Duodenal mucosa (tissue), 2 donors: Measurements from ENCODE around the gene SFMBT1.

Experiments used
- H3K27ac ChIP-seq: one replicate; pipeline ENCODE4 v1.7.0; 2013; ENCODE audit warnings: low read depth, low read length
- H3K27me3 ChIP-seq, 2 donors: one replicate each; pipeline ENCODE4 v1.7.0; 2013; ENCODE audit warnings: low read length in 2 of 2, control low read depth in 1 of 2; ENCODE audit not compliant: insufficient read depth in 2 of 2, control insufficient read depth in 1 of 2
- H3K36me3 ChIP-seq, 2 donors: one replicate each; pipeline ENCODE4 v1.7.0; 2013; ENCODE audit warnings: low read length in 2 of 2, control low read depth in 1 of 2; ENCODE audit not compliant: insufficient read depth in 2 of 2, control insufficient read depth in 1 of 2
- H3K4me1 ChIP-seq, 2 donors: one replicate each; pipeline ENCODE4 v1.7.0; 2013; ENCODE audit warnings: low read length in 2 of 2, control low read depth in 1 of 2; ENCODE audit not compliant: insufficient read depth in 2 of 2, control insufficient read depth in 1 of 2
- H3K4me3 ChIP-seq, 2 donors: one replicate each; pipeline ENCODE4 v1.7.0; 2013; ENCODE audit warnings: low read length in 2 of 2, low read depth in 1 of 2
- H3K9ac ChIP-seq, 2 donors: one replicate each; pipeline ENCODE4 v1.7.0; 2013; ENCODE audit warnings: low read length in 2 of 2, low read depth in 1 of 2
- H3K9me3 ChIP-seq, 2 donors: one replicate each; pipeline ENCODE4 v1.7.0; 2013; ENCODE audit warnings: low read length in 2 of 2, control low read depth in 1 of 2; ENCODE audit not compliant: control insufficient read depth in 1 of 2

The SFMBT1 gene

DNA sequence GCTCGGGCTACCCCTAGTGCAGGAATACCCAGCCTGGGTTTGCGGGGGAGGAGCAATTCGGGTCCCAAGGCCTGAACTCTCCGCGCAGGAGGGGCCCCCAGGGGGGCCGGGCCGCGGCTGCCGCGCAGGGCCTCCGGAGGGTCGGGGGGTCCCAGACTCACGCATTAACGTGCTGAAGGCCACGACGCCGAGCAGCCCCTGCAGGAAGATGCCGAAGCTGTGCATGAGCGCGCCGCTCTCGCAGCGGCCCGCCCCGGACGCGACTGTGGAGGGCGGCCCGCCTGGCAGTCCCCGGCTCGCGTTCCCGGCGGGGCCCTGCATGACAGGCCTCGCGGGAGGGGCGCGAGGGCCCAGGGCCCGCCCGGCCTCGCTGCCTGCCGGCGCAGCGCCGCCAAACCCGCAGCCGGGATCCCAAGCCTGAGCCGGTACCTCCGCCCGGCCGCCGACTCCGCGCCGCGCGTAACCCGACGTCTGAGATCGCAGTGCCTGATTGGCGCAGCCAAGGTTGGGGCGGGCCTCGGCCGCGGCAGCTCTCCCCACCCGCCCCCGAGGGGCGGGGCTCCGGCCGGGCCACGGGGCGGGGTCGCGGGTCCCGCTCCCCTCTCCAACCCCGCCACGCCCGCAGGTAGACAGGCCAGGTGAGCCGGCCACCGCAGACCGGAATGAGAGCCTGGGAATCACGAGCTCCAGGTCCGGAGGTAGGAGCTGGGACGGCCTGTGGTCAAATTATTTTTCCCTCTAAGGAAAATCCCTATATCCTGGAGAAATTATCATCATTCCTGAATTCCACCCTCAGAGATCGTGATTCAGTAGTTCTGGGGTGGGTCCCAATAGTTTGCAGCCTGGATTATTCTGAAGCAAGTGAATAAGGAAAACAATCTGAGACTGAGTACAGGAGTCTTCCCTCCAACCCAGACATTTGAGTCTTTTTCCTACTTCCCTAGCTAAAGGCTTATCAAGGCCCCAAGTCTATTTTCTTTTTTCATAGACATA lies 148.4 kb downstream of the SFMBT1 start, which contains the start of gene STIMATE:
Gene STIMATE, minus strand, starts transcription at position 419 of the 993 bp plus-strand sequence. Its CDS starts 98 bp downstream, at position 321.
- Histone ChIP-seq H3K36me3 (no peaks in the 10 kb centered on the region), H3K27me3 (no peaks in the 10 kb centered on the region), H3K9me3 (no peaks in the 10 kb centered on the region), H3K27ac (no peak within 1 kb of the TSS), H3K9ac (peak within 1 kb of the TSS; percentile 58 to 88), H3K4me1 (peaks cover 20 to 36% of the 10 kb centered on the region in 2 donors), H3K4me3 (peak within 1 kb of the TSS; percentile 83 to 86)

GRCh38 chr3:52896613-52897012 lies 149.3 kb downstream of the SFMBT1 start:
- Histone ChIP-seq H3K9ac (peak overlapping the region; percentile 58 to 88), H3K4me1 (peaks cover 24 to 41% of the 10 kb centered on the region in 2 donors), H3K36me3 (no peaks in the 10 kb centered on the region), H3K27me3 (no peaks in the 10 kb centered on the region), H3K27ac (no peak overlapping the region), H3K4me3 (peak overlapping the region; percentile 83 to 86), H3K9me3 (no peaks in the 10 kb centered on the region)

DNA sequence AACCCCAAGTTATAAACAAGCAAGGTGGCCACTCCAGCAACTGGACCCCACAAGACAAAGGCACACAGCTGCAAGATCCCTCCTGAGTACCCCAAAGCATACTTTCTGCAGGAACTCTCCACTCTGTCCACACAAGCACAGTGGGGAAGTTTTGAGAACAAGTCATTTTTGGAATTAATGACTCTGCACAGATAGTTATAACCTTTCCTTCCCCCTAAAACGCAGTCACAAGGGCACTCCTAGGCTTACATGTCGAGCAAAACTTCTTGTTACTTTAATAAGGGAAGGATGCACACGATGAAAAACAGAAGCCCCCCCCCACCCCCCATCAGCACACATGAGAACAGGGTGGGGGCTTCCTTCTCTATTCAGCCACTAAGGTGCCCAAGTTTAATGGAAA lies 149.7 kb downstream of the SFMBT1 start:
- Histone ChIP-seq H3K4me3 (peak overlapping the region; percentile 83 to 86), H3K27me3 (no peaks in the 10 kb centered on the region), H3K36me3 (no peaks in the 10 kb centered on the region), H3K27ac (no peak overlapping the region), H3K9me3 (no peaks in the 10 kb centered on the region), H3K4me1 (peaks cover 24 to 44% of the 10 kb centered on the region in 2 donors), H3K9ac (no peak overlapping the region)

DNA sequence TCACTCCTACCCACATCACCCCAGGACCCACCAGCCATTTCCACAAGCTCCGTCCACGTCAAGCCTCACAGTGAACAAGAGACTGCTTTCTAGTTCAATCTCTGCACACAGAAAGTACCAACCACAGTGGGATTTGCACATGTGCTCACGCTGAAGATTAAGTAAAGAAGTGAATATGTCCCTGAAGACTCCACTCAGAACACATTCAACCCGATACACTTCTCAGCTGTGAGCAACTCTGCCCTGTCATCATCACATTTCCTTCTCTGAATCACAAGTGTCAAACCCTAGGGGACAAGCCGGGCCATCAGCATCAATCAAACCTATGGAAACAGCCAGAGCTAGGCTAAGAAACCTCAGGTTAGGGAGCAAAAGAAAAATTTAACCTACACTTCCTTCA lies 150.5 kb downstream of the SFMBT1 start:
- H3K27ac ChIP-seq = no peak overlapping the region
- peaks cover 24 to 44% of the 10 kb centered on the region in 2 donors for H3K4me1 ChIP-seq
- H3K4me3 ChIP-seq = no peak overlapping the region
- H3K36me3 ChIP-seq = no peaks in the 10 kb centered on the region
- no peak overlapping the region for H3K9ac ChIP-seq
- no peaks in the 10 kb centered on the region for H3K9me3 ChIP-seq
- no peaks in the 10 kb centered on the region for H3K27me3 ChIP-seq

- Histone ChIP-seq H3K27ac (no peak overlapping the region), H3K9me3 (no peaks in the 10 kb centered on the region), H3K9ac (no peak overlapping the region), H3K27me3 (no peaks in the 10 kb centered on the region), H3K4me1 (peaks cover 24 to 44% of the 10 kb centered on the region in 2 donors), H3K4me3 (no peak overlapping the region), H3K36me3 (no peaks in the 10 kb centered on the region)
Observed at GRCh38 chr3:52894756-52895155, 151.1 kb downstream of the SFMBT1 start.

GRCh38 chr3:52893723-52894122 lies 152.2 kb downstream of the SFMBT1 start:
- Histone ChIP-seq H3K27ac (no peak overlapping the region), H3K9ac (no peak overlapping the region), H3K9me3 (no peaks in the 10 kb centered on the region), H3K4me1 (peaks cover 24 to 44% of the 10 kb centered on the region in 2 donors), H3K4me3 (no peak overlapping the region), H3K27me3 (no peaks in the 10 kb centered on the region), H3K36me3 (no peaks in the 10 kb centered on the region)

- no peak overlapping the region for H3K27ac ChIP-seq
- H3K4me1 ChIP-seq = peaks cover 24 to 44% of the 10 kb centered on the region in 2 donors
- H3K9ac ChIP-seq = peak overlapping the region in 1 of 2 donors; percentile 52
- H3K36me3 ChIP-seq = no peaks in the 10 kb centered on the region
- H3K9me3 ChIP-seq = no peaks in the 10 kb centered on the region
- no peaks in the 10 kb centered on the region for H3K27me3 ChIP-seq
- H3K4me3 ChIP-seq = peak overlapping the region; percentile 41 to 56
Observed at GRCh38 chr3:52892625-52893311, 153.1 kb downstream of the SFMBT1 start.

- no peaks in the 10 kb centered on the region for H3K27me3 ChIP-seq
- no peak overlapping the region for H3K9ac ChIP-seq
- no peaks in the 10 kb centered on the region for H3K36me3 ChIP-seq
- H3K4me1 ChIP-seq = peaks cover 24 to 44% of the 10 kb centered on the region in 2 donors
- H3K27ac ChIP-seq = no peak overlapping the region
- no peaks in the 10 kb centered on the region for H3K9me3 ChIP-seq
- H3K4me3 ChIP-seq = peak overlapping the region in 1 of 2 donors; percentile 56
Observed at GRCh38 chr3:52892290-52892624, 153.6 kb downstream of the SFMBT1 start.

DNA sequence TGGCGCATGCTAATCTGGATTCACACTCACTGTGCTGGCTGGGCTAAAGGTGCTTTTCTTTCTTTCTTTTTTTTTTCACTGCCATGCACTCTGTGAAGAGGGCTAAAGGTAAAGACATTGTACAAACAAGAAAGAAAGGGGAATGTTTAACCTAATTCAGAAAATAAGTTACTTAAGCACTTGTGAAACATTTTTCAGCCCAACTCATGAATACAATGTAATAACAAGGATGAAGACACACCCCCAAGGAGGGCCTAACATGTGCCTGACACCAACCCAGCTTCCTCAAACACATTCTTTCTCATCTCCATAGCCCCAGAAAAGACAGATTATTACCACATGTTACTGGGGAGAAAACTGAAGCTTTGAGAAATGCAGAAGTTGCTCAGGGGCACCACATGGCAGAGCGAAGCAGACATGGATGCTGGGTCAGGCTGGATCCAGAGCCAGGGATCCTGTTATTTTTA lies 154.2 kb downstream of the SFMBT1 start:
- Histone ChIP-seq H3K4me3 (no peak overlapping the region), H3K27ac (no peak overlapping the region), H3K9ac (no peak overlapping the region), H3K36me3 (no peaks in the 10 kb centered on the region), H3K4me1 (peaks cover 23 to 39% of the 10 kb centered on the region in 2 donors), H3K27me3 (no peaks in the 10 kb centered on the region), H3K9me3 (no peaks in the 10 kb centered on the region)

- H3K9me3 ChIP-seq = no peaks in the 10 kb centered on the region
- no peaks in the 10 kb centered on the region for H3K27me3 ChIP-seq
- H3K4me3 ChIP-seq = no peak overlapping the region
- H3K27ac ChIP-seq = no peak overlapping the region
- no peak overlapping the region for H3K9ac ChIP-seq
- no peaks in the 10 kb centered on the region for H3K36me3 ChIP-seq
- H3K4me1 ChIP-seq = peaks cover 18 to 35% of the 10 kb centered on the region in 2 donors
Observed at GRCh38 chr3:52891164-52891563, 154.7 kb downstream of the SFMBT1 start.
